GM10266 (cell line): ENCODE data around the gene STAG3.

ENCODE experiments used
- DNase-seq: peaks from one replicate; pipeline ENCODE4 v3.0.0; 2012; ENCODE audit errors: extremely low spot score
- CTCF ChIP-seq: IDR thresholded peaks from 2 replicates; pipeline ENCODE4 v1.5.1; 2012; ENCODE audit warnings: mild to moderate bottlenecking, low read depth; ENCODE audit not compliant: control insufficient read depth, insufficient read depth; ENCODE audit errors: missing control alignments

STAG3 gene

GRCh38 chr7:100157069-100157333 is 20.7 kb upstream of the STAG3 start:
- DNase-seq: no peak
- TF ChIP-seq CTCF: no peak

GRCh38 chr7:100157334-100158228 is 20.1 kb upstream of the STAG3 start:
- no peak for DNase-seq
- TF ChIP-seq CTCF: no peak

- no peak for TF ChIP-seq CTCF
Observed at GRCh38 chr7:100158229-100159098, 19.3 kb upstream of the STAG3 start, which contains the start of gene TRAPPC14. Gene TRAPPC14 (minus strand): TSS chr7:100158723. CDS start chr7:100158499, 224 bp downstream.

GRCh38 chr7:100159099-100159623 is 18.6 kb upstream of the STAG3 start:
- TF ChIP-seq CTCF: no peak
- no peak for DNase-seq

More at GRCh38 chr7:100158229-100159098, 19.3 kb upstream of the STAG3 start, which contains the start of gene TRAPPC14:
- peak; percentile 97 for DNase-seq

GRCh38 chr7:100160067-100160466 is 17.7 kb upstream of the STAG3 start:
- TF ChIP-seq CTCF: no peak
- DNase-seq: no peak

- no peak for DNase-seq
- TF ChIP-seq CTCF: no peak
Observed at GRCh38 chr7:100163006-100163531, 14.6 kb upstream of the STAG3 start.
